ENCODE results near the gene STC2. TPM values are rescaled to one million over a fixed set of nuclear protein-coding genes. Genes with fewer than 3 reads are reported as not detected.
A peak's percentile ranks its signal among the peaks of the same experiment; 100 is the strongest.
"Not testable (repeated sequence)": the region's sequence is repeated elsewhere in the genome, so short reads cannot be mapped to it uniquely, and the experiment has no call there.

STC2 gene, protein sequence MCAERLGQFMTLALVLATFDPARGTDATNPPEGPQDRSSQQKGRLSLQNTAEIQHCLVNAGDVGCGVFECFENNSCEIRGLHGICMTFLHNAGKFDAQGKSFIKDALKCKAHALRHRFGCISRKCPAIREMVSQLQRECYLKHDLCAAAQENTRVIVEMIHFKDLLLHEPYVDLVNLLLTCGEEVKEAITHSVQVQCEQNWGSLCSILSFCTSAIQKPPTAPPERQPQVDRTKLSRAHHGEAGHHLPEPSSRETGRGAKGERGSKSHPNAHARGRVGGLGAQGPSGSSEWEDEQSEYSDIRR
- 641 TPM for polyA plus RNA-seq (2013, experiment 1 of 2; ENCODE audit: insufficient read length)
- 609 TPM for polyA plus RNA-seq (2013, experiment 2 of 2; ENCODE audit: insufficient read length)

DNA sequence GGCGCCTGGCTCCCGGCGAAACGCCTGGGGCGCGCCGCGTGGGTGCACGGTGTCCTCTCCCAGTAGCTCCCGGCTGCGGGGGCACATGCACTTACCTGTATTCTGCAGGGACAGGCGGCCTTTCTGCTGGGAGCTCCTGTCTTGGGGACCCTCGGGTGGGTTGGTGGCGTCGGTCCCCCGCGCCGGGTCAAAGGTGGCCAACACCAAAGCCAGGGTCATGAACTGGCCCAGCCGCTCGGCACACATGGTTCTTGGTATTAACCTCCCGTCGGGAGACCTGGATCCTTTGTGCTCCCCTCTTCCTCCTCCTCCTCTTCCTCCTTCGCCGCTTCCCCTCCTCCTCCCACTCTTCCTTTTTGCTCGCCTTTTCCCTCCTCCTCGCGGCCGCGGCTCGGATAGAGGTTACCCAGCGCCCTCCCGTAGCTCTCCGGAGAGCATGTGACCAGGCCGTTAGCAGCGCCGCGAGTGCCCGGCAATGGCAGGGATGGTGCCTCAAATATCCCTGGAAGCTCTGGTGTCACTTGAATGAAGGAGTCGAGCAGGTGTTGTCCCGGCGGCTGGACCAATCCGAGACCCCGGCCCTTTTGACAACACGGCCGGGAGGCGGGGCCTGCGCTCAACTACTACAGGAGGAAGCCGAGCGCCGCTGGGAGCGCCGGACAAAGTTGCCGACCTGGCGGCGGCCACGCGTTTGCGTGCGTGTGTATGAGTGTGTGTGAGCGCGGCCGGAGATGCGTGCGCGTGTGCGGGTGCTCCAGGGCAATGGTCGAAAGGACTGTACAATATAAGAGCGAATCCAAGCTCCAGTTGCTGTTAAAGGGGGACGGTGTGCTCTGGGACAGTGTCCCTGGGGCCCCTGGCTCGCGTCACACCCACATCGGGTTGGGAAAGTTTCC lies at the start of gene STC2:
STC2 (minus strand) TSS at position 467 of the 896 bp plus-strand sequence; CDS start at position 246, 221 bp downstream.
- DNase-seq = peak; percentile 99

GRCh38 chr5:173371400-173371799 lies 43.2 kb upstream of the STC2 start:
- DNase-seq = no peak

GRCh38 chr5:173363406-173363805 lies 35.2 kb upstream of the STC2 start:
- DNase-seq = not testable (repeated sequence)

- DNase-seq = no peak
Measured at GRCh38 chr5:173355561-173355960, 27.3 kb upstream of the STC2 start.

GRCh38 chr5:173354645-173355044 lies 26.4 kb upstream of the STC2 start:
- DNase-seq = no peak

DNA sequence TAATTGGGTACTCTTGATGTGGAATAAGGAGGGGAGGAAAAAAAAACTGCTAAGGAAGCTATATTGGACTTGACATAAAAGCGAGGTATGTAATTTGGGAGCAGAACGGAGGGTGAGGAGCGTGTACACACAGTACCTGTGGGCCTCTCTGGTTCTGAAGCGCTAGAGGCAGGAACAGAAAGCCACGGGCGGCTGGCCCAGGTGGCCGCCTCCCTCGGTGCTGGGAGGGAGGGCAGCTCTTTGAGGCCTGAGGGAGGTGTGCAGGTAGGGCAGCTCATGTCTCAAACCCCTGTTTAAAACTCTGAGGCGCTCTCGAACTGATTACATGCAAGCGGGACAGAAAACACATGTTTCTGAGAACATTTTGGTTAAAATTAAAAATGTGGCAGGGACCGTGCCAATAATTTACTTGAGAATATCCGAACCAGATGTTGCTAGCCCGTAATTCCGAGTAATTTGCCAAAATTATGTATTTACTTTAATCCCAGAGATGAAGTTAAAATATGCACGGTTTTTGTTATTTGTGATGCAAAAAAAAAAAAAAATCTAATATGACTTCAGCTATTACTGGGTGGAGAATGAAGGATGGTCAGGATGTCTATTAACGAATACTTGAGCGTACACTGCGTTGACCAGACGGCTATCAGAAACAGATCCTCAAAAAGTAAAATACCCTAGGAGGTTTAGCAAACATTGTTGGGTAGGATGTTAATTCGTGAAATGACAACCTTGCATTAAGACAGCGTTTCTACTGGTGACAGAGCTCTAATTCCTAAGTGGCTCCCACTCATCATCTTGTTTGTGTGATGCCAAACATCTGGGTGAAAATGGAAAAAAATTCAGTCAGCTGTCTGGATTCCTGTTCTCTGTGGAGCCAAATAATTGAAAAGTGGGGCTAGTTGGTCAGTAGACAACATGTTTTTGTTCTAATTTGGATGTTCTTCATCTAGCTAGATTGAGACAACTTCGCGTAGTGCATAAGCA lies 24.4 kb upstream of the STC2 start:
- no peak for DNase-seq

- no peak for DNase-seq
Measured at GRCh38 chr5:173342813-173343755, 14.9 kb upstream of the STC2 start.

DNA sequence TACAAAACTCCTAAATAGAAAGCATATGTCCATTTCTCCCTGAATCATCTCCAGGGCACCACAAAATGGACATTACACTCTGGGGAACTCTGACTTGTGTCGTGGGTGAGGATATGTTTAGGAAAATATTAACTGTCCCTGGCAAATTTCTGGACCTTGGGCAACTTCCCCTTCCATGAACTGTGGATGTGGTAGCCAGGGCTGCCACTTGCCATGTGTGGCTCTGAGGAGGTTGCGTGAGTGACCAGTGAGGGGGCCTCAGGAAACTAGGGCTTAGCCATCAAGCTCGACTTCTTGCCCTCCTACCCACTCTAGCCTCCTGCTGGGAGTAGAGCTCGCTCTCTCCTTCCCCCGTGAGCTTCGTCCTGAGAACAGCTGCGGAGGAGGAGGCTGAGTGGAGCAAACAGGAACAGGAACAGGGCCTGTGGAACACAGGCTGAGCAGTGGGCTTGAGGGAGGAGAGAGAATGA lies 13.8 kb upstream of the STC2 start:
- no peak for DNase-seq

DNA sequence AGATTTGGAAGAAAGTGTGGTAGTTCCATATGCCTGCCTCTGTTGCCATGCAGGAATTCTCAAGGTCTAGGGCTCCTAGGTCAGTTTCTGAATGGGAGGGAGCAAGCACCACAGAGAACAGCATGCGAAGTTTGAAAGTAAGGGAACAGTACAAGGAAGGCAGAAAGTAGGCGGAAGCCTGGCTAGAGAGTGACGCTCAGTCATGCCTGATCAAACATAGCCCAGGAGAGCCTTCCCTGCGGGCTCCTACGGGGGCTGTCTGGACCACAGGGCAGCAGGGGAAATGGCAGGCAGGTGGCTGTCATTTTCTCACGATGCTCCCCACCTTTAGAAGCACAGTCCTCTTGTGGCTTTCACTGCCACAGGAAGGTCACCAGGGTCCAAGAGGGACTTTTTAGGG lies 12.8 kb upstream of the STC2 start:
- no peak for DNase-seq

GRCh38 chr5:173340451-173340850 lies 12.2 kb upstream of the STC2 start:
- DNase-seq = no peak

GRCh38 chr5:173339286-173339685 lies 11.1 kb upstream of the STC2 start:
- DNase-seq = no peak

GRCh38 chr5:173338380-173339015 lies 10.3 kb upstream of the STC2 start:
- no peak for DNase-seq

- peak; percentile 51 for DNase-seq
Measured at GRCh38 chr5:173334808-173335207, 6.6 kb upstream of the STC2 start.

DNA sequence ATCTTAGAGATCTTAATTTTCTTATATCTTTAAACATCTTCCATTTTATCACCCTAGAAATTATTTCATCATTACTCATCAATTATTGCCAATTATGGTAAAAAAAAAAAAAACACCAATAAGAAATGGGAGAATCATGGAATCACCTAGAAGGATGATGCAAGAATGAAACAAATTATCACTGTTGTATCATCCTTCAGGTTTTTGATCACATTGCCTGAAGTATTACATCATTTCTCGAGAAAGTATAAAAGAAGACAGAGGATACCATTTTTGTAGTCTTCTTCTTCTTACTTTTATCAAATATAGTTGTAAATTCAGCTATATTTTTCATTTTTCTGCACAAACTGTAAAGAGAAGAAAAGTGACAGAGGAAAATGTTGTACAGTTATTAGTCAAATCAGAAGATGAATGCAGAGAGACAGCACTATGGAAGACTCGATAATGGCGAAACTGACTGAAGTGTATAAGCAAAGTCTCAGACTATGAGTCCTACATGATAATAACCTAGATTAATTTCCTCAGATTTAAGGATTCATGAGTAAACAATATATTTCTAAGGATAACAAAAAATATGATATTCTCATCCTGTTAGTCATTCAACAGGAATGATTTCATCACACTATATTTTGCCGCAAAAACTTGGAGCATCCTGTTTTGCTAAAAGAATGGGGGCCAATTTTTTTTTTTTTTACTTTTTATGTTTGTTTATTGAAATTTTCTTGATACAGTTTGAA lies 5.9 kb upstream of the STC2 start:
- DNase-seq = peak; percentile 92

DNA sequence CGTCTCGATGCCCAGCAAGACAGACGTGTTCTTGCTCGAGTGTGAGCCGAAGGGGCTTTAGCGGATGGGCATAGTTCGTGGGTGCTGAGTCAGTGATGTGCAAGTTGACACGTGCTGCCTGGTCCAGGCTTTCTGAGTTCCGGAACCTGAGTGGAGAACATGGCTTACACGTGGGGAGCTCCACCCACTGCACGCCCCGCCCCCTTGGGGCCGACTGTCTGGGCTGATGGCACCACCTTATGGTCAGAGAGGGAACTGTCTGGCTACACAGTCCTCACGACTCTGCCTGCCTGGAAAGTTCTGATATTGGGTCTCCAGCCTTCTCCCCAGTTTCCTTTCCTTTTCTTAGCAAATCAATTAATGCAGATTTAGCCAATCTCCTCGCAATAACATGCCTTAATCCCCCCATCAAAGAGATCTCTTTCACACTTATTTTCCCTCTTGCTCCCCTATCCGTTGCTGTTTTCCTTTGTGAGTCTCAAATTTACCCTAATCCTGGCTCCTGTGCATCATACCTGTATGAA lies 3.8 kb upstream of the STC2 start:
- DNase-seq = peak; percentile 93

GRCh38 chr5:173331287-173331686 lies 3.1 kb upstream of the STC2 start:
- DNase-seq = no peak

DNA sequence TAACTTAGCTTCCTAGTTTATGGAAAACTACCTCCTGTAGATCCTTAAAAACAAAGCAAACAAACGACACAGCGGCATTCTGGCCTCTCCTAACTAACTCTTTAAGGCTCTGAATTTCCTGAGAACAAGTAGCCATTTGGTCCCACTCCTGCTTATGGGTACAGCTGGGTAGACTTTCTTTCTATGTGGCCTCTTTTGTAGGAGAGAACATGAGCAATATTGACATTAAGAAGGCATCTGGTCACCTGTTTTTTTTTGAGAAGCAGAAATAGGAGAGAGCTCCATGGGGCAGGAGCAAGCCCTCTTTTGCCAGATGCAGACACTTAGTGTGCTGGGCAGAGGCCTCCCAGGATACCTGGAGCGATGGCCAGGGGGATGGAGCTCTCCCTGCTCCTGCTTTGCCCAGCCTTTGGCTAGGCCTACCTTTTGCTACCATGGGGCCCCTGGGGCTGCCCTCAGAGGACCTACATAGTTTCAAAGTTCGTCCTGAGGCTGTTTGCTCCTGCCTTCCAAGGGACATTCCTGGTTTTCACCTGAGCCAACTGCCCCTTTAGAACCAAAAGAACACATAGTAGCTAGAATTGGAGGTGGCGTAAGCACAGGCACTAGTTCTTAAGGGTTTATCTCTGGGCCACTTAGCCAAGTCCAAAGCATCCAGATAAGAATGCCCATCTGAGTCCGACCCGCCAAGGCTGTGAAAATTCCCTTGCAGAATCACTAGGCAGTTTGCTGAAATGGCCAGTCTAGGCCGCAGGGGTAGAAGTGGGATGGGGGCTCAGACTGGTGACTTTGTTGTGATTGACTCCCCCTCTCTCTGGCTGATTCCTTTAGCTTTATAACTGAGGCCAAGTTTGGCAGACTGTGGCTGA lies 2.4 kb upstream of the STC2 start:
- DNase-seq = no peak

Data from fibroblast of skin of scalp (primary cell).